ENCODE measurements around the gene NEMF.

Gene NEMF

DNA sequence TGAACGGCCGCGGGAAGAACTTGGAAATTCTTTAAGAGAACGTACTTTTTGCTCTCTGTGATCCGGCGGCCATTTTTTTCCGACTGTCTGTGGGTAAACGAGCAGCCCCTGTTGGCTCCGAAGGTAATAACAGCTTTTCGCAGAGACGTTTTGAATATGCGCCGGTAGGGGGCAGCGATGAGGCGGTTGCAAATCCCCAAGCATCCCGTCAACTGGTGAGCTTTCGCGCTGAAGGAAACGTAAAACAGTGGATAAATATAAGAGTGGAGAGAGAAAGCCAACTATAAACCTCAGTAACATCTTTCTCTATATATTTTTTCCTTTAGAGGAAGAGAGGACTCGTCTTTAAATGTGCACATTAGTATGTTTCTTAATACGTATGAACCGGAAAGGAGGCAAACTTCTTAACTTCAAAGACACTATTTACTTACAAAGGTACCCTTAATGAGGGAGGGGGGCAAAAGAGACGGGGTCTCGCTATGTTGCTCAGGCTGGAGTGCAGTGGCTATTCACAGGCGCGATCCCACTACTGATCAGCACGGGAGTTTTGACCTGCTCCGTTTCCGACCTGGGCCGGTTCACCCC, 9.6 kb upstream of the NEMF start:
- no peak for FAIRE-seq

DNA sequence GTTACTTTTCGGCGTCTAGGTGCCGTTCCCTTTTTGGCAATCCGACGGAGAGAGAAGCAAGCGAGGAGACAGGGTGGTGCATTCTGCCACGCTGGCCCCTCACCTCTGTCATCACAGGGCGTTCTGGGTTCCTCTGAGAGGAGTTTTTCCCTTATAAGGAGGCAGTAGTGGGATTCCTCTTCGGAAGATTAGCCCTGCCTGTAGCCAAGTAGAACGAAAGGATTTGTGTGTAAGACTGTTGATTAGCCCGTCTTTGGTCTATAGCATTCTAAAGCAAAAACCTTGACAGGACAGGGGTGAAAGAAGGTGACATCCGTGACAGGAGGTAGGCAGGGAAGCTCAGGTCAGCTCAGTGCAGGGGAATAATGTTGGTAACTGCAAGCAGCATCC, 9.1 kb upstream of the NEMF start:
- TF ChIP-seq, protein P1, sequence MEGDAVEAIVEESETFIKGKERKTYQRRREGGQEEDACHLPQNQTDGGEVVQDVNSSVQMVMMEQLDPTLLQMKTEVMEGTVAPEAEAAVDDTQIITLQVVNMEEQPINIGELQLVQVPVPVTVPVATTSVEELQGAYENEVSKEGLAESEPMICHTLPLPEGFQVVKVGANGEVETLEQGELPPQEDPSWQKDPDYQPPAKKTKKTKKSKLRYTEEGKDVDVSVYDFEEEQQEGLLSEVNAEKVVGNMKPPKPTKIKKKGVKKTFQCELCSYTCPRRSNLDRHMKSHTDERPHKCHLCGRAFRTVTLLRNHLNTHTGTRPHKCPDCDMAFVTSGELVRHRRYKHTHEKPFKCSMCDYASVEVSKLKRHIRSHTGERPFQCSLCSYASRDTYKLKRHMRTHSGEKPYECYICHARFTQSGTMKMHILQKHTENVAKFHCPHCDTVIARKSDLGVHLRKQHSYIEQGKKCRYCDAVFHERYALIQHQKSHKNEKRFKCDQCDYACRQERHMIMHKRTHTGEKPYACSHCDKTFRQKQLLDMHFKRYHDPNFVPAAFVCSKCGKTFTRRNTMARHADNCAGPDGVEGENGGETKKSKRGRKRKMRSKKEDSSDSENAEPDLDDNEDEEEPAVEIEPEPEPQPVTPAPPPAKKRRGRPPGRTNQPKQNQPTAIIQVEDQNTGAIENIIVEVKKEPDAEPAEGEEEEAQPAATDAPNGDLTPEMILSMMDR (IDR thresholded peaks at IDR 0.05; ENCODE audit: insufficient read depth, missing control alignments): no peak
- no peak for DNase-seq (ENCODE audit: insufficient read length, low spot score)
- no peak for FAIRE-seq

More for the DNA sequence above, 9.6 kb upstream of the NEMF start:
- TF ChIP-seq, protein P1 (IDR thresholded peaks at IDR 0.05; ENCODE audit: insufficient read depth, missing control alignments): peak; percentile 100
- no peak for DNase-seq (ENCODE audit: insufficient read length, low spot score)

DNA sequence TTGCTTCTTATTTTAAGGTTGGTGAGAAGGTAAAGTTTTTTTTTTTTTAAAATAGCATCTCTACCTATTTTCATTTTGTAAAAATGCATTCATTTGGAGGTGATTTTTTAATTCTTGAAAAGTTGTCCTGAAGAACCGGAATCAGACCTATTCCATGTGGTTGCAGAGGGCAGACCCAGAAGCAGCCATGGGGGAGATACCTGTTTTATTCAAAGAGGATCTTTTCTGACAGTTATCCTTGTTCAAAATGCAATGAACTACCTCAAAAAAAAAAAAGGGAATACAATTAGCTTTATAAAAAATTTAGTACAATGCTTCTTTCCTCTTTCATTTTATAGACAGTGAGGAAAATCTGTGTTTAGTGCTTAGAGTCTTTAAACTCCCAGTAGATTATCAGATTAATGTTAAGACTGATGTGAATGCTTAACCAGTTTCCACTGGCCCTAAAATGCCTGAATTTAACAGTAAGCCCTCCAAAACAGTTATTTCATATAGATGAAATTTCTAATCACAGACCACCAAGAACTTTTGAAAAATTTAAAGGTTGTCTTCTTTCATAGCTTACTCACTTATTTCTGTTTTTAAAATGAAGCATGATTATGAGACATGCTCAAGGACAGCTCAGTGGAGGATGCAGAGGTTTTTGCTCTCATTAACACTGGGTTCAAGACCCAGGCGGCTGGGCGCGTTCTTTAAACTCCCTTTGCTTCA, 8.6 kb upstream of the NEMF start:
- FAIRE-seq (no peak), DNase-seq (ENCODE audit: insufficient read length, low spot score) (no peak)
- TF ChIP-seq, protein P1 (IDR thresholded peaks at IDR 0.05; ENCODE audit: insufficient read depth, missing control alignments): no peak

DNA sequence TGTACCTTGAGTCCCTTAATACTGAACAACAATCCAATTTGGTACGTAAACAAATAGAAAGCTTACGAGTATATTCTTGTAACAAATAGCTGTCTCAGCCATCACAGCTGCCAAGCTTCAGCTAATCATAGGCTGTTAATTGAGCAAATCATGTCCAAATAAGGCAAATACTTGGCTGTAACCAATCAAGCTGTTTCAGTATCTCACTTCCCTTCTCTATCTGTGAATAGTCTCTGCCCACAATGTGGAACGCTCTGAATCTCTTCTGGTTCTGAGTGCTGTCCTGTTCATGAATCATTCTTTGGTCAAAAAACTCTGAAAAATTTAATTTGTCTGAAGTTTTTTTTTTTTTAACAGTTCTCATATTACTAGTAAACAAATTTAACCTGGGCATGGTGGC, 5.8 kb upstream of the NEMF start:
- no peak for DNase-seq (ENCODE audit: insufficient read length, low spot score)
- no peak for FAIRE-seq
- TF ChIP-seq, protein P1 (IDR thresholded peaks at IDR 0.05; ENCODE audit: insufficient read depth, missing control alignments): no peak

DNA sequence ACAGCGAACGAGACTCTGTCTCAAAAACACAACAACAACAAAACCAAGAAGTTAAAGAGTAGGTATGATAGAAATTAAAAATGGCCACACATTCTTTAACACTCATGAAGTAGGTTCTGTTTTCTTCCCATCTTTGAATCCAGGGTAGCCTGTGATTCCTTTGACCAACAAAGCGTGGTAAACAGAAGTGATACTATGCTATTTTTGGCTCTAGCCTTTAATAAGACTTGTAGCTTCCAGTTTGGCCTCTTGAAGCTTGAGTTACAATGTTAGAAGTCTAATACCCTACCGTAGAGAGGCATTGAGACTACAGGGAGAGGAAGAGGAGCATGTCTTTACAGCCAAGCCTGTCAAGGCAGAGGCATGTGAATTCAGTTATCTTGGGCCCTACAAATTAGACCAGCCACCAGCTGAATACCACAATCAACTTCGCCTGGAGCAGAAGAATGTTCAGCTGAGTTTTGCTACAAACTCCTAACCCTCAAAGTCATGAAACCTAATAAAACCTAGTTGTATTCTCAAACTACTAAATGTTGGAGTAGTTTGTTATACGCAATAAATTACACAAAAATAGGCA, 4.9 kb upstream of the NEMF start:
- no peak for FAIRE-seq
- no peak for DNase-seq (ENCODE audit: insufficient read length, low spot score)
- TF ChIP-seq, protein P1 (IDR thresholded peaks at IDR 0.05; ENCODE audit: insufficient read depth, missing control alignments): no peak

DNA sequence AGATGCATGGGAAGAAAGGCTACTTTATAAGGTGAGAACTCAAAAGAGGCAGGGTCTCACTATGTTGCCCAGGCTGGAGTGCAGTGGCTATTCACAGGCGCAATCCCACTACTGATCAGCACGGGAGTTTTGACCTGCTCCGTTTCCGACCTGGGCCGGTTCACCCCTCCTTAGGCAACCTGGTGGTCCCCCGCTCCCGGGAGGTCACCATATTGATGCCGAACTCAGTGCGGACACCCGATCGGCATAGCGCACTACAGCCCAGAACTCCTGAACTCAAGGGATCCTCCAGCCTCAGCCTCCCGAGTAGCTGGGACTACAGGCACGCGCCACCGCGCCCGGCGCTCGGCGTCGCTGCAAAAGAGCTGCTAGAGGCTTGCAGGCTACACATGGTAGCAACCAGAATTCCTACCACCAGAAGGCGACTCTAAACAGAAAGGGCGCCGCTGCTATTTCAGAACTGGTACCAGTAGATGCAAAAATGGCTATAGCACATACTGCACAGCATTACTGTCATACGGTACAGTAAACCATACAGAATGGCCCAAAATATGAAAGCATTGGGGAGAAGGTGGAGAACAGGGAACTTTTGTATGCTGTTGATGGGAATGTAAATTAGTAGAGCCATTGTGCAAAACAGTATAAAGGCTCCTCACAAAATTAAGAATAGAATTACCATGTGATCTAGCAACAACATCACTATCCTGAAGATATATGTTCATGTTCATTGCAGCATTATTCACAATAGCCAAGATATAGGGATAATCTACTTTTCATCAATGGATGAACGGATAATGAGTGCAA, 1.2 kb upstream of the NEMF start:
- FAIRE-seq (no peak), DNase-seq (ENCODE audit: insufficient read length, low spot score) (no peak)
- TF ChIP-seq, protein P1 (IDR thresholded peaks at IDR 0.05; ENCODE audit: insufficient read depth, missing control alignments): peak; percentile 50
